ENCODE measurements around the gene NMNAT3.

NMNAT3 gene

DNA sequence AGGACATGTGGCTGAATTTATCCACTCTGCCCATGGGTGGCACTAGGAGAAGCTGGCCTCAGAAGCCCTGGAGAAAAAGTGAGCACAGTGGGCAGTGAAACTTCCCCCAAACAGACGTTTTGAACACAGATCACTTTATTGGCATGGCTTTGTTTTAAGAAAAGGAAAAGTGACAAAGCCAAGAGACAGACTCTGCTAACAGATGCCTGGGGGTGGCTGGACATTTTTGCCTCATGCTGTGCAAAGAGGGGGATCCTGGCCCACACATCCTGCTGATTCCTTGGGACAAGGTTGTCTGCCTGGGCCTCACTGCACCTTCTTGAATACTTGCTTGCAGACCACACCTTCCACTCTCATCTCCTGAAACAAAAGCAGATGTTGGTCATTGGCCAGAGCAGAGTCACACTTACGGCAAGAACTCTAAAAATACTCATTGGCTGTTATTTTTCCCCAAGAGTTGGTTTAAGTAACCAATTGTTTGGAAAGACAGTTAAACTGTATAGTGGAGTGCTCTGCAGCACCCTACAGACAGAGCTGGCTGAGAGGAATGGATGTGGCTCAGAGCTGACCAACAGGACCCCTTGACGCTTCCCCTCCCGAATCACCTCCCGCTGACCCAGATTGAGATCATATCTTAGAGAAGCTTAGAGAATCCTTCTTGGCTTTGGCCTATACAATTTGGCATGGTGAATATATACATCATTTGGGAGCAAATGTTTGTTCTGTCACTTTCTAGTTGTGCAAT lies 160.3 kb downstream of the NMNAT3 start:
- no peak for FAIRE-seq

DNA sequence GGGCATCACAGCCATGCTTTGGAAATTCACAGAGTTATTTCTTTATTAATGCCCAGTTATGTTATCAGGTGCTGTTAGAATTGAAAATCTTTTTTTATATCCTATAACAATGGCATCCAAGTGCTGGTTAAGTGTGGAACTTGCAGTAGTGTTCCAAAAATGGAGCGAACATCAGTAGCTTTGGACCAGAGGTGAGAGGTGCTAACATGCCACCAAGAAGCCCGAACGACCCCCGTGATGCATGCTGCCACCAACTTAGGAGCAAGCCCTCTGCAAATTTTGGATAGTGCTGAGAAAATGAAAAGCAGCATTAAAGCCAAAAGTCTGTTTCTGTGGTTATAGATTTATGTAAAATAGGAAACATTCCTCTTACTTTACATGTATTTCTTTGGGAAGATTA lies 163.0 kb downstream of the NMNAT3 start:
- FAIRE-seq, result no peak

Data from colon (tissue), 2 donors.